C4-2B (cell line): ENCODE data around the gene RC3H2.

Experiments
- ZFX ChIP-seq: fragments of 450-650 bp; IDR thresholded peaks from 2 replicates; pipeline ENCODE4 v1.6.1; 2017
- TF ChIP-seq, protein P1 (sequence below): fragments of 450-650 bp; conservative IDR thresholded peaks from 2 replicates; pipeline ENCODE4 v1.5.1; 2017; ENCODE audit warnings: mild to moderate bottlenecking

DNA sequence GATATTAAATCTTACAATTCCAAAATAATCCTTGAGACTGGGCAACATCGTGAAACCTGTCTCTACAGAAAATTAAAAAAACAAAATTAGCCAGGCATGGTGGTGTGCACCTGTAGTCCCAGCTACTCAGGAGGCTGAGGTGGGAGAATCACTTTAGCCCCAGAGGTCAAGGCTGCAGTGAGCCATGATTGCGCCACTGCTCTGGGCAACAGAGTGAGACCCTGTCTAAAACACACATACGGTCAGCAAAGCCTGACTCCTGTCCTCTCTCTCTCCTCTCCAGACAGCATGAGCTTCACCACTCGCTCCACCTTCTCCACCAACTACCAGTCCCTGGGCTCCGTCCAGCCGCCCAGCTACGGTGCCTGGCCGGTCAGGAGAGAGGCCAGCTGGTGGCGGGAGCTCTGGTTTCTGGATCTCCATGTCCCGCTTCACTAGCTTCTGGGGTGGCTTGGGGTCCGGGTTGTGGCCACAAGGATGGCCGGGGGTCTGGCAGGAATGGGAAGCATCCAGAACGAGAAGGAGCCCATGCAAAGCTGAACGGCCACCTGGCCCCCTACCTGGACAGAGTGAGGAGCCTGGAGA lies 67.8 kb downstream of the RC3H2 start:
- TF ChIP-seq, protein P1, sequence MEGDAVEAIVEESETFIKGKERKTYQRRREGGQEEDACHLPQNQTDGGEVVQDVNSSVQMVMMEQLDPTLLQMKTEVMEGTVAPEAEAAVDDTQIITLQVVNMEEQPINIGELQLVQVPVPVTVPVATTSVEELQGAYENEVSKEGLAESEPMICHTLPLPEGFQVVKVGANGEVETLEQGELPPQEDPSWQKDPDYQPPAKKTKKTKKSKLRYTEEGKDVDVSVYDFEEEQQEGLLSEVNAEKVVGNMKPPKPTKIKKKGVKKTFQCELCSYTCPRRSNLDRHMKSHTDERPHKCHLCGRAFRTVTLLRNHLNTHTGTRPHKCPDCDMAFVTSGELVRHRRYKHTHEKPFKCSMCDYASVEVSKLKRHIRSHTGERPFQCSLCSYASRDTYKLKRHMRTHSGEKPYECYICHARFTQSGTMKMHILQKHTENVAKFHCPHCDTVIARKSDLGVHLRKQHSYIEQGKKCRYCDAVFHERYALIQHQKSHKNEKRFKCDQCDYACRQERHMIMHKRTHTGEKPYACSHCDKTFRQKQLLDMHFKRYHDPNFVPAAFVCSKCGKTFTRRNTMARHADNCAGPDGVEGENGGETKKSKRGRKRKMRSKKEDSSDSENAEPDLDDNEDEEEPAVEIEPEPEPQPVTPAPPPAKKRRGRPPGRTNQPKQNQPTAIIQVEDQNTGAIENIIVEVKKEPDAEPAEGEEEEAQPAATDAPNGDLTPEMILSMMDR, result no peak
- TF ChIP-seq ZFX, result no peak
